Effector memory CD4-positive, alpha-beta T cell (primary cell): Measurements from ENCODE around the gene HDGFL2.

Experiments
- DNase-seq, 3 donors: peaks; one replicate each; pipeline ENCODE4 v3.0.0-alpha.2; 2020
- H3K27ac ChIP-seq: 2 replicates; pipeline ENCODE4 v1.7.0; 2013; ENCODE audit warnings: mild to moderate bottlenecking, low read length, moderate library complexity; ENCODE audit not compliant: insufficient read depth, poor library complexity, severe bottlenecking
- H3K27me3 ChIP-seq: replicated peaks from 2 replicates; pipeline ENCODE4 v1.7.0; 2013; ENCODE audit warnings: mild to moderate bottlenecking, low read length; ENCODE audit not compliant: insufficient read depth, control insufficient read depth, poor library complexity, severe bottlenecking
- H3K36me3 ChIP-seq: 2 replicates; pipeline ENCODE4 v1.7.0; 2013; ENCODE audit warnings: mild to moderate bottlenecking, low read length, moderate library complexity; ENCODE audit not compliant: control insufficient read depth, insufficient read depth
- H3K4me1 ChIP-seq: 2 replicates; pipeline ENCODE4 v1.7.0; 2013; ENCODE audit warnings: low read length, mild to moderate bottlenecking; ENCODE audit not compliant: control insufficient read depth, insufficient read depth, poor library complexity, severe bottlenecking
- H3K4me3 ChIP-seq: 2 replicates; pipeline ENCODE4 v1.7.0; 2013; ENCODE audit warnings: low read length, low read depth, mild to moderate bottlenecking; ENCODE audit not compliant: insufficient read depth, poor library complexity, severe bottlenecking
- H3K9me3 ChIP-seq: 2 replicates; pipeline ENCODE4 v1.7.0; 2013; ENCODE audit warnings: mild to moderate bottlenecking, low read length, moderate library complexity; ENCODE audit not compliant: control insufficient read depth

HDGFL2 gene

GRCh38 chr19:4505570-4506448 lies 33.7 kb downstream of the HDGFL2 start:
- Histone ChIP-seq H3K36me3 (peaks cover 13% of the 10 kb centered on the region), H3K4me1 (no peaks in the 10 kb centered on the region), H3K4me3 (no peak overlapping the region), H3K27ac (no peak overlapping the region), H3K27me3 (no peaks in the 10 kb centered on the region), H3K9me3 (no peaks in the 10 kb centered on the region)
- DNase-seq: no peak

GRCh38 chr19:4506449-4507149 lies 34.5 kb downstream of the HDGFL2 start:
- H3K4me1 ChIP-seq: no peaks in the 10 kb centered on the region
- no peaks in the 10 kb centered on the region for H3K27me3 ChIP-seq
- H3K36me3 ChIP-seq: peaks cover 9% of the 10 kb centered on the region
- no peak for DNase-seq
- no peak overlapping the region for H3K27ac ChIP-seq
- no peak overlapping the region for H3K4me3 ChIP-seq
- no peaks in the 10 kb centered on the region for H3K9me3 ChIP-seq

GRCh38 chr19:4507150-4507452 lies 35.0 kb downstream of the HDGFL2 start:
- Histone ChIP-seq H3K36me3 (peaks cover 9% of the 10 kb centered on the region), H3K4me3 (no peak overlapping the region), H3K9me3 (no peaks in the 10 kb centered on the region), H3K27me3 (no peaks in the 10 kb centered on the region), H3K4me1 (no peaks in the 10 kb centered on the region), H3K27ac (no peak overlapping the region)
- no peak for DNase-seq

- H3K36me3 ChIP-seq: peaks cover 2% of the 10 kb centered on the region
- H3K4me3 ChIP-seq: no peak overlapping the region
- no peaks in the 10 kb centered on the region for H3K9me3 ChIP-seq
- H3K27ac ChIP-seq: no peak overlapping the region
- DNase-seq: no peak
- no peaks in the 10 kb centered on the region for H3K27me3 ChIP-seq
- no peaks in the 10 kb centered on the region for H3K4me1 ChIP-seq
Observed at GRCh38 chr19:4507804-4508203, 35.7 kb downstream of the HDGFL2 start.

- Histone ChIP-seq H3K4me3 (no peak overlapping the region), H3K36me3 (no peaks in the 10 kb centered on the region), H3K27me3 (no peaks in the 10 kb centered on the region)
Observed at GRCh38 chr19:4508698-4509097, 36.6 kb downstream of the HDGFL2 start.

GRCh38 chr19:4510435-4511255 lies 38.5 kb downstream of the HDGFL2 start:
- Histone ChIP-seq H3K27me3 (no peaks in the 10 kb centered on the region), H3K27ac (no peak overlapping the region), H3K4me1 (no peaks in the 10 kb centered on the region), H3K9me3 (no peaks in the 10 kb centered on the region), H3K4me3 (no peak overlapping the region), H3K36me3 (no peaks in the 10 kb centered on the region)
- DNase-seq: no peak

More at GRCh38 chr19:4508698-4509097, 36.6 kb downstream of the HDGFL2 start:
- Histone ChIP-seq H3K27ac (no peak overlapping the region), H3K9me3 (no peaks in the 10 kb centered on the region), H3K4me1 (no peaks in the 10 kb centered on the region)
- DNase-seq: no peak

- no peak overlapping the region for H3K27ac ChIP-seq
- H3K9me3 ChIP-seq: no peaks in the 10 kb centered on the region
- no peaks in the 10 kb centered on the region for H3K4me1 ChIP-seq
- no peak overlapping the region for H3K4me3 ChIP-seq
- no peaks in the 10 kb centered on the region for H3K36me3 ChIP-seq
- H3K27me3 ChIP-seq: no peaks in the 10 kb centered on the region
- no peak for DNase-seq
Observed at GRCh38 chr19:4511300-4512054, 39.4 kb downstream of the HDGFL2 start.

GRCh38 chr19:4512070-4512469 lies 40.0 kb downstream of the HDGFL2 start:
- DNase-seq: no peak
- Histone ChIP-seq H3K9me3 (no peaks in the 10 kb centered on the region), H3K27ac (no peak overlapping the region), H3K36me3 (no peaks in the 10 kb centered on the region), H3K27me3 (no peaks in the 10 kb centered on the region), H3K4me1 (no peaks in the 10 kb centered on the region), H3K4me3 (no peak overlapping the region)

- Histone ChIP-seq H3K36me3 (no peaks in the 10 kb centered on the region), H3K27ac (no peak overlapping the region), H3K27me3 (no peaks in the 10 kb centered on the region), H3K9me3 (no peaks in the 10 kb centered on the region), H3K4me3 (no peak overlapping the region), H3K4me1 (no peaks in the 10 kb centered on the region)
- DNase-seq: no peak
Observed at GRCh38 chr19:4513248-4513647, 41.2 kb downstream of the HDGFL2 start.
